Naive thymus-derived CD8-positive, alpha-beta T cell (primary cell): ENCODE results near the gene KATNB1. TPM values are rescaled to one million over a fixed set of nuclear protein-coding genes. Genes with fewer than 3 reads are reported as not detected.

ENCODE experiments used
- ATAC-seq, 2 donors: fragments of 150-1000 bp; cut with Tn5 transposase in 1 of 2; sonication (Bioruptor Pico), chemical (Tn5 transposase) in 1 of 2; 1 replicate in 1 of 2; 2 replicates in 1 of 2; pipeline ENCODE4 v1.10.0; 2021; ENCODE audit warnings: mild to moderate bottlenecking in 2 of 2, moderate library complexity in 2 of 2
- POLR2A ChIA-PET: fragments of 350-600 bp; sonication (Branson Sonifier 250); formaldehyde crosslinking; loops from one replicate; lab custom pipeline; 2021; ENCODE audit warnings: antibody characterized with exemption; lab: Charles Lee
- DNase-seq, 10 donors: peaks; one replicate each; pipeline versions ENCODE4 v3.0.0 to v3.0.0-alpha.2; 2020 to 2022
- H3K27ac Mint-ChIP-seq, 10 donors: one replicate each; pipeline ENCODE4 v1.8.0; 2020 to 2022; ENCODE audit warnings: mild to moderate bottlenecking in 10 of 10, mixed read lengths in 10 of 10, moderate library complexity in 4 of 10, inconsistent platforms in 1 of 10
- H3K27me3 Mint-ChIP-seq, 5 donors: one replicate each; pipeline ENCODE4 v1.8.0; 2021 to 2022; ENCODE audit warnings: mixed read lengths in 5 of 5
- H3K36me3 Mint-ChIP-seq, 3 donors: one replicate each; pipeline ENCODE4 v1.8.0; 2020 to 2022; ENCODE audit warnings: mixed read lengths in 3 of 3, mild to moderate bottlenecking in 2 of 3, inconsistent platforms in 1 of 3
- H3K4me1 Mint-ChIP-seq, 4 donors: one replicate each; pipeline ENCODE4 v1.8.0; 2021 to 2022; ENCODE audit warnings: mixed read lengths in 4 of 4
- H3K4me3 Mint-ChIP-seq, 10 donors: one replicate each; pipeline ENCODE4 v1.8.0; 2020 to 2022; ENCODE audit warnings: mild to moderate bottlenecking in 10 of 10, mixed read lengths in 10 of 10, moderate library complexity in 6 of 10, inconsistent platforms in 1 of 10
- H3K9me3 Mint-ChIP-seq, 9 donors: one replicate each; pipeline ENCODE4 v1.8.0; 2020 to 2022; ENCODE audit warnings: mixed read lengths in 9 of 9, mild to moderate bottlenecking in 3 of 9, inconsistent platforms in 1 of 9, moderate library complexity in 1 of 9
- polyA plus RNA-seq, 3 donors: library from polyadenylated mRNA; unstranded; fragments of 300-500 nt; fragmentation: Illumina TruSeq; gene quantifications; one replicate each; pipeline ENCODE4 v1.2.3, GENCODE V29; 2021
- total RNA-seq, 8 experiments: library from RNA in 2 of 8; stranded (reverse) in 2 of 8; gene quantifications; one replicate each; pipeline ENCODE4 v1.2.3 and lab custom pipeline; 2021 to 2026

Gene KATNB1
- total and polyA plus RNA-seq, 5 experiments from 2014 or later = 16.3 to 28.6 (median 26.1) TPM

DNA sequence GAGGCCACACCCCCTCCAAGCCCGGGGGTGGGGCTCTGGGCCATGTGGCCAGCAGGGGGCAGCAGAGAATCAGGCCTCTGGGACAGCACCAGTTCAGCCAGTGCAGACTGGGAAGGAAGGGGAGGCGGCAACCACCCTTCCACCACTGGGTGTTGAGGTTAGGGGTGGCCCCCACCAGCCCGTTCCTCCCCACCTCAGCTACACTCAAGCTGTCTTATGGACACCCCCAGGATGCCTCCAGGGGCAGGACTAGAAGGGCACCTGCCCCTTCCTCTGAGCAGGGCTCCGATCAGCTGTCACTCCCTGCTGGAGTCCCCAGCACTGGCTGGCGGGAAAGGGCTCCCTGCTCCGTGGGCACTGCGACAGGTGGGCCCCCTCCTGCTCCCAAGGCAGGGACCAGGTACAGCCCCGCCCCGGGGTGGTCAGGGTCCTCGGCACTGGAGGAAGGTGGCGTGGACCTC is 21.8 kb downstream of the KATNB1 start:
- no peak overlapping the region for H3K4me3 Mint-ChIP-seq
- peaks cover 0 to 7% (median 0%) of the 10 kb centered on the region in 3 donors for H3K36me3 Mint-ChIP-seq
- H3K9me3 Mint-ChIP-seq = no peaks in the 10 kb centered on the region
- no peaks in the 10 kb centered on the region for H3K27me3 Mint-ChIP-seq
- H3K4me1 Mint-ChIP-seq = peaks cover 0 to 5% (median 1%) of the 10 kb centered on the region in 4 donors
- H3K27ac Mint-ChIP-seq = no peak overlapping the region
- DNase-seq (peak; percentile 68 to 90 (median 82)), ATAC-seq (peak; percentile 97 to 98)
- POLR2A ChIA-PET = interaction anchor here (0.6 to 1.3 kb wide), 2 partner anchors 148 to 243 kb away, joined by 3 read pairs; no protein-coding TSS in a partner anchor

DNA sequence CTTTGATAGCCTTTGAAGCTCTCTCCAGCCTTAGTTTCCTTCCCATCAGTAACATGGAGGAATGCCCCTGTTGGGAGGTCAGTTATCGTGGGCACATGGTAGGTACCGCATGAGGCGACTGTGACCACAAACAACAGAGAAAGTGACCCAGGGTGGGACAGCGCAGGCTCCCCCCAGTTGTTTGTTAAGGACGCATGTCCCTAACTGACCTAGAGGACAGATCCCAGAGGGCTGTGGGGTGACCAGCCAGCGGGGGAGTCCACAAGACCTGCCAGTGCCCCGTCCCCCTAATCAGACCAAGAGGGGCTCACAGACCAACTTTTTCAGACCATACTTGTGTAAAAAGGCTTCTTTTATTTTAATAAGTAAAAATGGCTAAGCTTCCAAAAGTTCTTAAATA is 22.3 kb downstream of the KATNB1 start:
- Mint-ChIP-seq H3K4me1 (peaks cover 0 to 5% (median 1%) of the 10 kb centered on the region in 4 donors), H3K27ac (peak overlapping the region in 1 of 10 donors; percentile 7), H3K36me3 (peaks cover 0 to 7% (median 0%) of the 10 kb centered on the region in 3 donors), H3K4me3 (no peak overlapping the region), H3K9me3 (no peaks in the 10 kb centered on the region), H3K27me3 (no peaks in the 10 kb centered on the region)
- no peak for DNase-seq
- no peak for ATAC-seq
- POLR2A ChIA-PET = interaction anchor here (1.3 kb wide), 1 partner anchor 242 kb away, joined by 3 read pairs; no protein-coding TSS in a partner anchor

DNA sequence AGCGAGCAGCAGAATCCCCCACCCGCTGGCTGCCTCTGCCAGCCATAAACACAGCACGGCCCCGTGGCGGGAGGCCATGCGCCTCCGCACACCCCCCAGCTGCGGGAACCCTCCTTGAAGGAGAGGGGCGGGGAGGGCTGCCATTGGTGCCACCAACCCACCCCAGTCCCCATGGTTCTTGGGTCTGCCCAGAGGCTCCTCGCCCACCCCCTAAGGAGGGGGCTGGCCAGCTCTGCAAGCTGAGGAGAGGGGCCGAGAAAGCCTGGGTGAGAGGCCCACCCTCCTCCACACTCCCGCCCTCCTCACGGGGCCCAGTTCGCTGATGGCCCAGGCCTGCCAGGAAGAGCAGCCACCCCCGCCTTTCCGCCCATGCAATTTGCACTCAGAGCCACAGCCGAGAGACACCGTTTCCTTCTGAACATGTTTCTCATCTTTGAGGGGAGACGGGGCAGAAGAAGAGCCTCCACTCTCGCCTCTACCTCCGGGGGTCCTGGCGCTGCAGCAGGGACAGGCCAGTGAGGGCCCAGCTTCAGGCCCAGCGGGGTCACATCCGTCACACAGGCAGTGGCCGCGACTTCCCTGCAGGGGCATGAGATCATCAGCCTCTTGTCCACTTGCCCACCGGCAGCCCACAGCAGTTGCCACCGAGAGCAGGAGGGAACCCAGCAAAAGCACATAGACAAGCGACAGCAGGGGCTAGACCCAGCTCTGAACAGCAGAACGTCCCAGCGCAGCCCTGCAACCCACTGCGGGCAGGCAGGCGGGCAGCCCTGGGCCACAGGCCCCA is 23.0 kb downstream of the KATNB1 start:
- H3K9me3 Mint-ChIP-seq = no peaks in the 10 kb centered on the region
- H3K4me1 Mint-ChIP-seq = peaks cover 0 to 5% (median 1%) of the 10 kb centered on the region in 4 donors
- H3K27ac Mint-ChIP-seq = no peak overlapping the region
- DNase-seq (no peak), ATAC-seq (no peak)
- H3K36me3 Mint-ChIP-seq = peaks cover 0 to 7% (median 0%) of the 10 kb centered on the region in 3 donors
- H3K4me3 Mint-ChIP-seq = no peak overlapping the region
- H3K27me3 Mint-ChIP-seq = no peaks in the 10 kb centered on the region
- POLR2A ChIA-PET = no interaction called here

DNA sequence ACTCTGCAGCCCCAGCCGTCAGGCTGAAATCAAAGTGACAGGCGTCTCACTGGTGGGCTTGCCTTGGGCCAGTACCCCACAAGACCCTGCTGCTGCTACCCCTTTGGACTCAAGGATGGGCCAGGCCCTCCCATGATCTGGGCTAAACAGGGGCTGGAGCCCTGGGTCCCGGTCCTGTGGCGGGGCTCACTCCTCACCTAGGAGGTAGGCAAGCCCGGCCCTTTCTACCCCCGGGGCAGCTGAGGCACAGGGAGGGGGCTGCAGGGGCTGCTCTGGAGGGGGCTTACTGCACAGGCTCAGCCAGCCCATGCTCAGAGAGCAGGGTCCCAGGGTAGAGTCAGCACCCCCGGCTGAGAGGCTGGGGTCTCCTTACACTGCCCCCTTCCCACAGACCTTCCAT is 23.6 kb downstream of the KATNB1 start:
- Mint-ChIP-seq H3K9me3 (no peaks in the 10 kb centered on the region), H3K27me3 (no peaks in the 10 kb centered on the region), H3K36me3 (peaks cover 0 to 7% (median 0%) of the 10 kb centered on the region in 3 donors), H3K4me1 (peaks cover 0 to 4% (median 1%) of the 10 kb centered on the region in 4 donors), H3K27ac (no peak overlapping the region), H3K4me3 (no peak overlapping the region)
- ATAC-seq (no peak), DNase-seq (no peak)
- POLR2A ChIA-PET = no interaction called here

DNA sequence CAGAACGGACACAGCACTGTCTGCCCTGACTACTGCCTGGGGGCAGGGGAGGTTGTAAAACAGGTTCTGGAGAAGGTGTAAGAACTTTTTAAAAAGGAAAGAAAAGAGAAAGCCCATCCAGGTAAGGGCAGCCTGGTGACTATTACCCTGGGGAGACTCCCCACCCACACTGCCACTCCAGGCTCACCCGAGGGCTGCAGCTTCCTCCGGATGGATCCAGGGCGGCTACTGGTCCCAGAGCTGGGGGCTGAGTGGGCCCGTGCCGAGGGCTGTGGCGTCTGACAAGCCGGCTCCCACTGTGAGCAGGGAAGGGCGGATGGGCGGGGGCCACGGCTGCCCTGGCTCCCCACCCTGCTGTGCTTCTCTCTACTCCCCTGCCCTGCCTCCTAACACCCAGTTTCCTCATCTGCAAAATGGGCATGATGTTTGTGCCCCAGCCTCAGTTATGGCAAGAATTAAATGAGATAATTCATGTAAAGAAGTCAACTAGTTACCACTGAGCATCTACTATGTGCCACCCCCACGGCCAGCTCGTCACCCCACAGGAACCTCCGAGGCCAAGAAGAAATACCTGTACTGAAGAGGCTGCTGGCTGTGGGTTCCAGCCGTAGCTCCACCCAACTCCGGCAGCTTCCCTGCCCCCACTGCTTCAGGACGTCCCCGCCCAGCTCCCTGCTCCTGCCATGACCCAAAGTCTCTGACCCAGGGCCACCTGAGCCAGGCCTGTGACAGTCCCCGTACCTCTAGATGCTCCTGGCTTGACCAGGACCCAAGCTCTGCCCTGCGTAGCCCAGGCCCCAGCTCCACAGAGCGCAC is 24.2 kb downstream of the KATNB1 start:
- ATAC-seq (no peak), DNase-seq (no peak)
- Mint-ChIP-seq H3K27ac (peak overlapping the region in 3 of 10 donors; percentile 21 to 43 (median 27)), H3K4me3 (no peak overlapping the region), H3K27me3 (no peaks in the 10 kb centered on the region), H3K9me3 (no peaks in the 10 kb centered on the region), H3K36me3 (peaks cover 0 to 6% (median 0%) of the 10 kb centered on the region in 3 donors), H3K4me1 (peaks cover 0 to 3% (median 1%) of the 10 kb centered on the region in 4 donors)
- POLR2A ChIA-PET = interaction anchor here (0.6 kb wide), 1 partner anchor 45 kb away, joined by 3 read pairs; no protein-coding TSS in a partner anchor

DNA sequence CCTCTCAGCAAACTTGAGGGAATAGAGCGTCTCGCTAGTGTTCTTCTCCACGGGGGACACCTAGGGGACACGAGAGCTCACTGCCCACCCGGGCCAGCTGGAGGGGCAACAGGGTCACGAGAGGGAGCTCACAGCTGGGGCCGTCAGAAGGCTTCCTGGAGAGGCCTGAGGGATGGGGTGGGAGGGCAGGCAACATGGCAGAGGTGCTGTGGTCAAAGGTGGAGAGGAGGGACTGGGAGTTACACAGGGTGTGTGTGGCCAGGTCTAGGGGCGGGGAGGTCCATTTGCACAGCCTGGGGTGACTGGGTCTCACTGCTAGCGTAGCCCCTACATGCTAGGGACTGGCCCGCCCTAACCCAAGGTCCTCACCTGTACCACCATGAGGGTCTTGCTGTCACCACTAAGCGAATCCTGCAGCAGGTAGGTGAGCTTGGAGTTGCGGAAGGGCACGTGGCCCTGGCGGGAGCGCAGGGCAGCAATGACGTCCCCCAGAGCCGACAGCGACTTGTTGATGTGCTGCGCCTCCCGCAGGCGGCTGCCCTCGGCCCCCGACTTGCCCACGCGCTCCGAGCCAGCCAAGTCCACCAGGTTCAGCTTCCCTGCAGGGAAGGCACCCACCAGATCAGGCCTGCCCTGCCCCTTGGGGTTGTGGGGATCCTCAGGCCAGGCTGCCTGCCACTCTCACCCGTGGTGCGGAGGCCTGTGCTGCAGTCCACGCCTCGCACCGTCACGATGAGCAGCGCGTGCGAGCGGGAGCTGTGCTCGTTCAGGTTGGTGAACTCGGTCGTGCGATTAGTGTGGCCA is 25.0 kb downstream of the KATNB1 start:
- H3K27me3 Mint-ChIP-seq = no peaks in the 10 kb centered on the region
- H3K9me3 Mint-ChIP-seq = no peaks in the 10 kb centered on the region
- H3K36me3 Mint-ChIP-seq = peaks cover 0 to 5% (median 0%) of the 10 kb centered on the region in 3 donors
- ATAC-seq = no peak
- peak overlapping the region in 1 of 10 donors; percentile 21 for H3K27ac Mint-ChIP-seq
- no peak for DNase-seq
- peaks cover 0 to 3% (median 1%) of the 10 kb centered on the region in 4 donors for H3K4me1 Mint-ChIP-seq
- H3K4me3 Mint-ChIP-seq = no peak overlapping the region
- POLR2A ChIA-PET = interaction anchor here (0.6 kb wide), 1 partner anchor 44 kb away, joined by 3 read pairs; no protein-coding TSS in a partner anchor

DNA sequence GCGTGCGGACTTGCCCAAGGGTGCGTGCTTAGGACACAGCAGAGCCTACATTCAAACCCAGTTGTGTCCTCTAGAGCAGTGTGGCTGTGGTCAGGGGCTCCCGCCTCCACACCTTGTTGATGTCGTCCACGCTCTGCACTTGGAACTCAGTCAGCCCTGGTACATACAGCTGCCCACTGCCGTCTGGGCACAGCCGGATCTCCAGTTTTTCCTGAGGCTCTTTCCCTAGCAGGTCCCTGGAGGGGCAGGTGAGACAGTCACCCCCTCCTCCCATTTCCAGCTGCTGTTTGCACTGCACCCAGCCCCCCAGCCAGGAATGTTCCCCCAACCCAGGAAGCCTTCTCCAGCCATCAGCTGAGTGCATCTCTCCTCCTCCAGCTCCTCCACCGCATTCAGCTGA is 25.7 kb downstream of the KATNB1 start:
- DNase-seq (no peak), ATAC-seq (no peak)
- Mint-ChIP-seq H3K27me3 (no peaks in the 10 kb centered on the region), H3K36me3 (peaks cover 0 to under 1% (median 0%) of the 10 kb centered on the region in 3 donors), H3K4me3 (no peak overlapping the region), H3K4me1 (peaks cover 0 to 2% (median under 1%) of the 10 kb centered on the region in 4 donors), H3K27ac (peak overlapping the region in 1 of 10 donors; percentile 65), H3K9me3 (no peaks in the 10 kb centered on the region)
- POLR2A ChIA-PET = no interaction called here

DNA sequence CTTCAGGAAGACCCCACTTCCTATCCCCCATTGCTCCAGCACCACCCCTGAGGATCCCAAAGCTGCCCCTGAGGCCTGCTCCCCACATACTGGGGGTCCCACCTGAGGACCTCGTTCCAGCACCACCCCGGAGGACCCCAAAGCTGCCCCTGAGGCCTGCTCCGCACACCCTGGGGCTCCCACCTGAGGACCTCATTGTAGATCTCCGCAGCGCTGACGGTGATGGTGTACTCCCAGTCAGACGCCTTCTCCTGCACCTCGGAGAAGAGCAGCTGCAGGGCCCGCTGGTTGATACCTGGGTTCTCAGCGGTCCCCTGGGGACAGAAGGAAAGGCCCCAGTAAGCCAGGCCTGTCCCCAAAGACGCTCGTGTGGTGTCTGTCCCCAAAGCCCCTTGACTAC is 26.4 kb downstream of the KATNB1 start:
- ATAC-seq (no peak), DNase-seq (no peak)
- Mint-ChIP-seq H3K27ac (peak overlapping the region in 2 of 10 donors; percentile 53 to 76), H3K4me3 (no peak overlapping the region), H3K36me3 (no peaks in the 10 kb centered on the region), H3K9me3 (no peaks in the 10 kb centered on the region), H3K27me3 (no peaks in the 10 kb centered on the region), H3K4me1 (peaks cover 0 to 2% (median 0%) of the 10 kb centered on the region in 4 donors)
- POLR2A ChIA-PET = no interaction called here

DNA sequence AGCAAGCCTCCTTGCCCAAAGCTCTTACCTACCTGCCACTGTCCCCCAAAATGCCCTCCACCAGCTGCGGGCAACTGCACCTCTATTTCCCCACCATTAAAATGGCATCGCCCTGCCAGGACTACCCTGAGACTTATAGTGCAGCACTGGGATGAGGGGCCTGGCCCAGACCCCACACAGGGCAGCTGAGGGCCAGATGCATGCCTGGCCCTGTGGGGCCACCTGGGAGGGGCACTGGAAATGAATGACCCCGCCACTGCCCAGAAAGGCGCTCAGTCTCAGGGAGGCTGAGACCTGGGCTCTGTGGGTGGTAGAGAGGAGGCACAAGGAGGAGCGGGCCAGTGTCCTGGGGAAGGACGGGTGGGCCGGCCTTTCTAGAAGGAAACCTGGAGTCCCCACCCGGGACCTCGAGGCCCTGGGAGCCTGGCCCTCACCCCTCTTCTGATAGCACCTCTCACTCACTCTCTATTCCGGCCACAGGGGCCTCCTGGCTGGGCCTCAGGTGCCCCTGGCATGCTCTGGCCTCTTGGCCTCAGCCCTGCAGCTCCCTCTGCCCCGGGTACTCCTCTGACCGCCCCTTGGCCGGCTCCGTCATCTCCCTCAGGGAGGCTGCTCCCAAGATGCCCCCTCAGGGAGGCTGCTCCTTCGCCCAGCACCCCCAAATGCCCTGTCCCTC is 26.9 kb downstream of the KATNB1 start:
- no peaks in the 10 kb centered on the region for H3K36me3 Mint-ChIP-seq
- no peaks in the 10 kb centered on the region for H3K27me3 Mint-ChIP-seq
- H3K4me3 Mint-ChIP-seq = no peak overlapping the region
- POLR2A ChIA-PET = no interaction called here
- H3K27ac Mint-ChIP-seq = peak overlapping the region in 1 of 10 donors; percentile 53
- H3K4me1 Mint-ChIP-seq = no peaks in the 10 kb centered on the region
- ATAC-seq = no peak
- no peaks in the 10 kb centered on the region for H3K9me3 Mint-ChIP-seq
- DNase-seq = no peak

DNA sequence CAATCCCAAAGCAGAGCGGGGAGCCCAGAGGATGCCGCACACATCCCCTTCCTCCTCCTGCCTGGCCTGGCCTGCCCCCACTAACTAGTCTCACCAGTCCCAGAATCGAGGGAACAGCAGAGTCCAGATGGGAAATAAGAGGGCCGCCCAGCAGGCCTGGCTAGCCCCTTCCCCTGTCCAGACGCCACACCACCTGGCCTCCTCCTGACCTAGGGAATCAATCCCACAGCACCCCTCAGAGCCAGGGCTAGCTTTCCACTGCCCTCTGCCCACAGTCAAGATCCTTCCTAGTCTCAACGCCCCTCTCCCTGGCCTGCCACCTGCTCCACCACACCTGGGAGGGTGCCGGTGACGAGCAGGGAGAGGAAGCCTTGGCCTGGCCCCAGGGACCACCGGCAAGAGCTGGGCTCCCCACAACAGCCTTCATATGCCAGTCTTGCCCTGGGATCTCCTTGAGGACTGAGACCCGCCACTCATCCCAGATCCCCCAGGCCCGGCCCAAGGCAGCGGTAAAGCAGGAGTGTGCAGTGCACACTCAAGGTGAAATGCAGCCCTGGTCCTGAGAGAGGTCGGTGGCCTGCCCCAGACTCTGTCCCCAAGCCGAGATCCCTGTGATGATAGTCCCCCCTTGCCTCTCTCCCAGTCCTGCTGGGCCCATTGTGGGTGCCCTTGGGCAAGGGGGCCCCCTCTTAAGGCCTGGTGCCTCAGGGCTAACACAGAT is 27.9 kb downstream of the KATNB1 start:
- Mint-ChIP-seq H3K36me3 (no peaks in the 10 kb centered on the region), H3K27me3 (no peaks in the 10 kb centered on the region), H3K27ac (no peak overlapping the region), H3K9me3 (no peaks in the 10 kb centered on the region), H3K4me1 (no peaks in the 10 kb centered on the region), H3K4me3 (no peak overlapping the region)
- ATAC-seq (no peak), DNase-seq (no peak)
- POLR2A ChIA-PET = no interaction called here

DNA sequence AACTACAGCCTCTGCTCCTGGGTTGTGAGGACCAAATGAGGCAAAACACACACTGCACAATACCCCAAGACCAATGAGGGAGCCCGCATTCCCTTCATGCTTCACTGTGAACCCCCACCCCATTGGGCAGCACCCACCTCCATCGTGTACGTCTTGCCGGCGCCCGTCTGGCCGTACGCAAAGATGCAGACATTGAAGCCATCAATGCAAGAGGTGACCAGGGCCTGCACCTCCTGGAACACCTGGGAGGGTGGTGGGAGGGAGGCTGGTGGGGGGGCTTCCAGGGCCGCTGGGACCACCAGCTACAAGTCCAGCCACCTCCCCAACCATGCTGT is 28.4 kb downstream of the KATNB1 start:
- POLR2A ChIA-PET = no interaction called here
- H3K4me3 Mint-ChIP-seq = no peak overlapping the region
- no peak overlapping the region for H3K27ac Mint-ChIP-seq
- no peaks in the 10 kb centered on the region for H3K36me3 Mint-ChIP-seq
- H3K4me1 Mint-ChIP-seq = no peaks in the 10 kb centered on the region
- ATAC-seq (no peak), DNase-seq (no peak)
- H3K9me3 Mint-ChIP-seq = no peaks in the 10 kb centered on the region
- no peaks in the 10 kb centered on the region for H3K27me3 Mint-ChIP-seq
